Inflammatory macrophage (primary cell): Measurements from ENCODE around the gene SARM1.

ENCODE experiments used
- DNase-seq, 2 donors: peaks; one replicate each; pipeline ENCODE4 v3.0.0-alpha.2; 2020 to 2022

Gene SARM1

GRCh38 chr17:28397275-28397674, 25.8 kb downstream of the SARM1 start:
- no peak for DNase-seq

GRCh38 chr17:28397687-28398279, 26.3 kb downstream of the SARM1 start:
- DNase-seq = no peak

DNA sequence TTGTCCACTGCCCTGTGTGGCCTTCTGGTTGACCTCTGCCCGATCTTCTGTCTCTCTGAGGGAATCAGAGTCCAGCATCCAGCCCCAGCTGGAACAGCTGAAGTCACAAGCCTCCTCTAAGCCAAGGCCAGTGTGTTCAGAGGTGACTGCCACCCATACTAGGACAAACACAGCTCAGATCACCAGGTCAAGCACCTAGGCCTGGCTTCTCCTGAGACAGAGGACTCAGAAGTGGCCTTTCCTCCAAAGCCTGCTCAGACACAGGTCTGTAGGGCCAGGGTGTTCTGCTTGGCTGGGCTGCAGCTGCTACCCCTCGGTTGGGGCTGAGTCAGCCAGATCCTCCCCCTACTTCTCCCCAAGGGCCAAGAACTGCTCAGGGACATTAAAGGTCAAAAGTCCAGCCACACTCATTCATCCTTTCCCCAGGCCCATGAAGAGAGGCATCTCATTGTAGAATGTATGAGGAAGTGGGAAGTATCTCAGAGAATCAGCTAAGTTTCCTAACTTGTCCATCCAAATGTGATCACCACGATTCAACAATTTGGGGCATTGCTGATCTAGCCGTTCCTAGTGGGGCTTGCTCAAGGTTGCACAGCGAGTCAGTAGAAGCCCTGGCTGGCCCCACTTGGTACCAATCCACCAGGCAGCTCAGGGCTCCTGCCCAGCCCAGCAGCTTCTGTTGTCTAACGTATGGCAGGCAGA, 26.9 kb downstream of the SARM1 start:
- peak; percentile 6 to 7 for DNase-seq

DNA sequence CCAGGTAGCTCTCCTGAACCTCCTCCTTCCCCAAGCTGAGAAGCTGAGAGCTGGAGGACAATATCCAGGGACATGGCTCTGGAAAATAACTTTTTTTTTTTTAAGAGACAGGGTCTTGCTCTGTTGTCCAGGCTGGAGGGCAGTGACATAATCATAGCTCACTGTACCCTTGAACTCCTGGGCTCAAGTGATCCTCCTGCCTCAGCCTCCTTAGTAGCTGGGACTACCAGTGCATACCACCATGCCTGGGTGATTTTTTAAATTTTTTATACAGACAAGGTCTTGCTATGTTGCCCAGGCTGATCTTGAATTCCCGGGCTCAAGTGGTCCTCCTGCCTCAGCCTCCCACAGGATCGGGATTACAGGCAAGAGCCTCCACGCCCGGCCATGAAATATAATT, 28.3 kb downstream of the SARM1 start:
- DNase-seq = no peak

DNA sequence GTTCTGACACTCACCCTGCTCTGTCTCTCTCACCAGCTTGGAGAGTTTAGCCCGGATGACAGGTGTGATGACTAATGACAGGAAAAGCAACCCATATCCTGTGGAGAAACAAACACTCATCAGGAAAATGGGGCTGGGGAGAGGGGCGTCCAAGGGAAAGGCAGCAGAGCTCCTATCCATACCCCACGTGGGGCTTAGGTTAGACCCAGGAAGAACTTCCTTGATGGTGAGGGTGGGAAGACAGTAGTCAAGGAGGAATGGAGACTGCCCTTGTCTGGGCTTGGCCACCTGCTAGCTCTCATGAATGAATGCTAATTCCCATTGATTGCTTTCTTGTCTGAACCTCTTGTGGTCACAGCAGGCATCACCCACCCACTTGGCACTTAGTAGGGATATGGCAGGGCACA, 30.7 kb downstream of the SARM1 start:
- no peak for DNase-seq

DNA sequence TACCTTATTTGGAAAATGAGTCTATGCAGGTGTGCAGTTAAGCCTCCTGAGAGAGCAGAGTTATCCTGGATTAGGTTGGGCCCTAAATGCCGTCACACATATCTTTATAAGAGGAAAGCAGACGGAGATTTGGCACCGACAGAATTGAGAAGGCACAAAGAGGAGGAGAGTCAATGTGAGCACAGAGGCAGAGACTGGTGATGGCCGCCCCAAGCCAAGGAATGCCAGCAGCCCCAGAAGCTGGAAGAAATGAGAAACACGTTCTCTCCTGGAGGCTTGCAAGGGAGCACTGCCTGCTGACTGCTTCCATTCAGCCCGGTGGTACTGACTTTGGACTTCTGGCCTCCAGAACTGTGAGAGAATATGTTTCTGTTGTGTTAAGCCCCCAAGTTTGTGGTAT, 31.4 kb downstream of the SARM1 start:
- no peak for DNase-seq

DNA sequence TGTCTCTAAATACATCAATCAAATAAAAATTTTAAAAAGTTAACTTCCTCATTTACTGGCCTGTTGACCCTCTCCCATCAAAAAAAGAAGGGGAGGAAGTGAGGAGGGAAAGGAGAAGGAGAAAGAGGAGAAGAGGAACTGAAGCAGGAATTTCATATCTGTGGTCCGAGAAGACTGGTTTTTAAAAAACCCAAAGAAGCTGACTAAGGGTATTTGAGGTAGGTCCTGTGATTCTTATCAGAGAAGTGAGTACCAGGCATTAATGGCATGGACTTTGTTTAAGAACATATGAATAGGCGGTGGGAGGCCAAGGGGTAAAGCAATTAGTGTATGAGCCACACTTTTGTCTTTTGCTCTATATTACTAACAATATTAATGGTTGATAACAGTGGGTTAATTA, 32.5 kb downstream of the SARM1 start:
- peak in 1 of 2 donors; percentile 43 for DNase-seq

DNA sequence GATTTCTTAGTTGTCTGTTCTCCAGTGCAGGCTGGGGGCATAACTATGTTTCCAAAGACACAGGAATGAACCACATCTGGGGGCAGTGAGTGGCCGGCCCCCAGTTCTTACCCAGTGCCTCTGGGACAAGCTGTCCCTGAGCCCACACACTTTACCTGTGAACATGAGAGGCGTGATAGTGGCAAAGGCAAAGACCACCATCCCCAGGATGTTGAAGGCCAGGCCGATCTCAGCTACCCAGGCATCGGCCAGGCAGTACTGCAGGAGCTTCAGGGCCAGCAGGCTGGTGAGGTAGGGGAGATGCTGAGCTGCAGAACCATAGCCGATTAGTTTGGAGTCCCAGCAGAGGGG, 32.9 kb downstream of the SARM1 start:
- DNase-seq = no peak

- no peak for DNase-seq
Observed at GRCh38 chr17:28404812-28405570, 33.5 kb downstream of the SARM1 start.

DNA sequence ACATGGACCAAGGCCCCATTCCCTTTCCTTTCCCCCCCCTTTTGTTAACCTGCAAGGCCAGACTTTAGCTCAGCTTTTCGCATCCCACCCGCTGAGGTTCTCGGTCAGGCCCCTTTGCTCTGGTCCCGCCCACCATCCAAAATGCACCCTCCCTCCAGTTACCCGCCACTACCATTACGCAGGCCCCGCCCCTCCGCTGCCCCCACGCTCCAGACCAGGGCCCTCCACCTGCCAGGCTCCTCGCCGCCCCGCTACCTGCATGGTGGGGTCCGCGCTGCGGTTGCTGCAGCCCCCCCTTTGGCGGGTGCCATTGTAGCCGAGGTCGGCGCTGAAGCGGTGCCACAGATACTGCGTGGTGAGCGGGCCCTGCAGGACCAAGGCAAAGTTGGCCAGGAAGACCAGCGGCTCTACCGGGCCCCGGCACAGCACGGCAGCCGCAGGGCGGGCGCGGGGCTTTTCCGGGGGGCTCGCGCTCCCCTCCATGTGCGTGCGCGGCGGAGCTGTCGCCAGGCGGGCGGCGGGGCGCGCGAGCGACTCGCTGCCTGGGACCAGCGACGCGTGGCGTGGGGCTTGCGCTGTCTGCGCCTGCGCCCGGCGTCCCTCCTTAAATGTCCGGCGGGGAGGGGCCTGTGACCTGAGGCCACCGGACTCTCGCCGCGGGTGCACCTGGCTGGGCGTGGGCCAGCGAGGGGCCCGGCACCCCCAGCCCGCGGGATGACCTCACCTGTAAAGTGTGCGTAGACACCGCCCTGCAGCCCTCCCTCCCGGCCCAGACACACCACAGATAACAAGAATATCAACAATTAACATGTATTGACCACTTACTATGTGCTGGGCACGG, 34.4 kb downstream of the SARM1 start, which contains the start of gene SLC46A1:
Gene SLC46A1, minus strand, starts transcription at position 581 of the 841 bp plus-strand sequence. Its CDS starts 98 bp downstream, at position 483.
- DNase-seq = peak in 1 of 2 donors; percentile 14

DNA sequence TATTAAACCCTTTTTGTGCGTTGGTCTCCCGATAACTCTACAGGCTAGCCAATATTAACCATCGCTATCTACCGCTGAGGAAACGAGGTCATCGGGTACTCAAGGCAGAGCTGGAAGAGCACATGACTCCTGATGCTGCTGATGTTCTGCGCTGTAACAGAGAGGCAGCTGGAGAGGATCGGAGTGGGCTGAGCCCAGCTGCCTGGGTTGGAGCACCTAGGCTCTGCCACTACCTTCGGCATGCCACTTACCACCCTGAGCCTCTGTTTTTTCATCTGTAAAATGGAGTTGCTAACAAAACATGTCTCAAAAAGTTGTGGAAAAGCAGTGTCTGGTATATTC, 35.0 kb downstream of the SARM1 start:
- no peak for DNase-seq

DNA sequence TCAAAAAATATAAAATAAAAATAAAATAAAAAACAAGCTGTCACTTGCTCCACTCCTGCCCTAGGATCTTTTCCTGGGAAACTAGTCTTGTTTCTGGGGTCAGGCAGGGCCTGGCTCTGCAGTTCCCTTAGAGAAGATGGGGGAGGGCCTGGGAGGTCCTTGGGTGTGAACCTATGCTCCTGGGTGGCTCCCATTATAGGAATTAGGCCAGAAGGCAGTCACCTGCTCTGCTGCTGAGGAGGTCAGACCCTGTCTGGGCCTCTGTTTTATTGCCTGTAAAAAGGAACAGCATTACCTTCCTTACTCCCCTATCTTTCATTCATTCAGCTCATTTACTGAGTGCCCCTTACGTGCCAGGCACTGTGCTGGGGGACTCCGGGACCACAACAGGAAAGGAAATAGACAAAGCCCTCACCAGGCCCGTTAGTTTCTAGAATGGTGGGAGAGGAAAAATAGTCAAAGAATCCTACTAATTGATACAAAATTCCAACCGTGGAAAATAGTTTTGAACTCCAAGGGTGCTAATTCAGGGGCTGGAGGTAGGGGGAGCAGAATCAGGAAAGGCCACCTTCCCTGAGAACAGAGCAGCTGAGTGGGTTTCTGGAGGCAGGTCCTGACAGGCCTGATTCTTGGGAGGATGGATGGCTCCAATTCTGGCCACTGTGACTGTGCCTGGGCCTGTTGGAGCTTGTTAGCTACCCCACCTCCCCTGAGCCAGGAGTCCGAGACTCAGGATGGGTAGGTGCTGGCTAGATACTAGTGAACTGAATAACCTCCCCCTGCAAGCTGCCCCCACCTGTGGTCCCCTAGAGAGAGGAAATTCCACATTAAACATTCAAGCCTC, 35.9 kb downstream of the SARM1 start:
- no peak for DNase-seq

GRCh38 chr17:28407974-28408306, 36.4 kb downstream of the SARM1 start:
- DNase-seq = no peak

DNA sequence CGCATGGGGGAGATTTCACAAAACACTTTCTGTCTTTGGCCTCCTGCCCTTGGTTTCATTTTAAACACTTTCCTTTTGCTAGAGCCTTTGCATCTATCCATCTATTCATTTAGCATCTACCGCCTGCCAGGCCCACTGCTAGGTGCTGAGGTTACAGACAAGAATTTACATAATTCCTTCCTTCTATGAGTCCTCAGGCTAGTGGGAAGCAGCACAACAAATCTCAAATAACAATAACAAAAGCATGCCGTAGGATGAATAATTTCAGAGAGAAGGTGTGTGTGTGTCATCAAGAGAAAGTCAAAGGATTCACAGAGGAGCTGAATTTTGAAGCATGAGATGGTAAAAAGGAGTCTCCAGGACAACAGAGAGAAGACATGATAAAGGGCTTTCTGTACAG, 40.6 kb downstream of the SARM1 start:
- DNase-seq = no peak

GRCh38 chr17:28413804-28414203, 42.3 kb downstream of the SARM1 start:
- no peak for DNase-seq

DNA sequence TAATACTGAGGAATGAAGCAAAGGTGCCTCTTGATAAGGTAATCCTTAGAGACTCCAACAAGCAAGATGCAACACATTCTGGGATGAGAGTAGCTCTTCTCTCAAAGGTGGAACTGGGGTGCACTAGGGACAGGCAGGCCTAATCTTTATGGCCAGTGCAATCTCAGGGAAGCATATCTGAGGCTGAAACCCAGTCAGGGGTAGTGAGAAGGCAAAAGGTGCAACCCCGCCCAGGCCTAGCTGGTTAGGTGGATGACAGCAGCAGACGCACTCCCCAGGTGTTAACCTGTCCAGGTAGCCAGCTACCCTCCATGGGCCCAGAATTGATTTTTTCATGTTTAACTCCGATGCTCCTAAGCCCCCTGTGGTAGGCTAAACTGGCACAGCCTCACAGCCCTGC, 44.4 kb downstream of the SARM1 start:
- DNase-seq = no peak

GRCh38 chr17:28416703-28417311, 45.3 kb downstream of the SARM1 start:
- DNase-seq = peak; percentile 64 to 74

- no peak for DNase-seq
Observed at GRCh38 chr17:28421787-28422305, 50.4 kb downstream of the SARM1 start.

- no peak for DNase-seq
Observed at GRCh38 chr17:28425206-28425605, 53.7 kb downstream of the SARM1 start.

- peak in 1 of 2 donors; percentile 19 for DNase-seq
Observed at GRCh38 chr17:28426081-28426519, 54.6 kb downstream of the SARM1 start.

DNA sequence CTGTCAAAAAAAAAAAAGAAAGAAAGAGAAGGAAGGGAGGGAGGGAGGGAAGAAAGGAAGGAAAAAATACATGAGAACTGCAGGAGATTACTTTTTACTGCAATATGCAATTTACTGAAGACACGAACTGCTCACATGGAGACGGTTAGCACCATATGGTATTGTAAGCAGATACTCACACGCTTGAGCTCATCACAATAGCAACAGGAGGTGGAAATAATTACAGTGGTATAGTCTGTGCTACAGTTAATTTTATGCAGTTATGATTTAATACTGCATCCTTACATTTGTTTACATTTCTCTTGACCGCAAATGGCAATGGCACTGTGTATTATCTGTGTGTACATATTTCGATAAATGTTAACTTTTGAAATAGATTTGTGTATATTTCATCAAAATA, 55.9 kb downstream of the SARM1 start:
- DNase-seq = no peak
